Naive thymus-derived CD4-positive, alpha-beta T cell (primary cell): ENCODE measurements around the gene HMG20B. TPM values are rescaled to one million over a fixed set of nuclear protein-coding genes. Genes with fewer than 3 reads are reported as not detected.
A peak's percentile ranks its signal among the peaks of the same experiment; 100 is the strongest.

Experiments
- ATAC-seq: fragments of 150-1000 bp; cut with Tn5 transposase; 2 replicates; pipeline ENCODE4 v1.10.0; 2021; ENCODE audit warnings: mild to moderate bottlenecking, moderate library complexity
- CTCF ChIA-PET: fragments of 350-600 bp; sonication (Branson Sonifier 250); formaldehyde crosslinking; loops from one replicate; lab custom pipeline; 2021; ENCODE audit warnings: antibody characterized with exemption; lab: Charles Lee
- POLR2A ChIA-PET: fragments of 350-600 bp; sonication (Branson Sonifier 250); formaldehyde crosslinking; loops from one replicate; lab custom pipeline; 2021; ENCODE audit warnings: antibody characterized with exemption, inconsistent platforms; lab: Charles Lee
- DNase-seq, 9 donors: peaks; one replicate each; pipeline versions ENCODE4 v3.0.0 to v3.0.0-alpha.2; 2020 to 2022; ENCODE audit warnings: mixed read lengths in 1 of 9
- H3K27ac ChIP-seq: one replicate; pipeline ENCODE4 v1.7.0; 2013; ENCODE audit warnings: mild to moderate bottlenecking, low read depth, low read length, moderate library complexity
- H3K27me3 ChIP-seq, 2 donors: one replicate each; pipeline ENCODE4 v1.7.0; 2013; ENCODE audit warnings: low read length in 2 of 2, mild to moderate bottlenecking in 2 of 2, moderate library complexity in 2 of 2; ENCODE audit not compliant: control insufficient read depth in 2 of 2, insufficient read depth in 2 of 2
- H3K36me3 ChIP-seq, 3 experiments: 1 replicate in 2 of 3; 2 replicates in 1 of 3; pipeline ENCODE4 v1.7.0; 2013; ENCODE audit warnings: low read length in 3 of 3, mild to moderate bottlenecking in 3 of 3, moderate library complexity in 1 of 3; ENCODE audit not compliant: insufficient read depth in 3 of 3, control insufficient read depth in 2 of 3
- H3K4me1 ChIP-seq, 2 donors: one replicate each; pipeline ENCODE4 v1.7.0; 2013; ENCODE audit warnings: low read length in 2 of 2, mild to moderate bottlenecking in 2 of 2, moderate library complexity in 1 of 2; ENCODE audit not compliant: control insufficient read depth in 2 of 2, insufficient read depth in 2 of 2
- H3K4me3 ChIP-seq: 2 replicates; pipeline ENCODE4 v1.7.0; 2013; ENCODE audit warnings: mild to moderate bottlenecking, low read length
- H3K9me3 ChIP-seq, 3 experiments: 1 replicate in 2 of 3; 2 replicates in 1 of 3; pipeline ENCODE4 v1.7.0; 2013; ENCODE audit warnings: low read length in 3 of 3; ENCODE audit not compliant: control insufficient read depth in 2 of 3
- H3K27ac Mint-ChIP-seq, 9 donors: one replicate each; pipeline ENCODE4 v1.8.0; 2020 to 2022; ENCODE audit warnings: mixed read lengths in 9 of 9, mild to moderate bottlenecking in 8 of 9, moderate library complexity in 5 of 9, inconsistent platforms in 2 of 9
- H3K27me3 Mint-ChIP-seq, 5 donors: one replicate each; pipeline ENCODE4 v1.8.0; 2021 to 2022; ENCODE audit warnings: mixed read lengths in 5 of 5, mild to moderate bottlenecking in 1 of 5
- H3K36me3 Mint-ChIP-seq, 5 donors: one replicate each; pipeline ENCODE4 v1.8.0; 2020 to 2022; ENCODE audit warnings: mixed read lengths in 5 of 5, mild to moderate bottlenecking in 3 of 5, inconsistent platforms in 1 of 5
- H3K4me1 Mint-ChIP-seq, 7 donors: one replicate each; pipeline ENCODE4 v1.8.0; 2020 to 2022; ENCODE audit warnings: mixed read lengths in 7 of 7, mild to moderate bottlenecking in 3 of 7, inconsistent platforms in 1 of 7
- H3K4me3 Mint-ChIP-seq, 10 donors: one replicate each; pipeline ENCODE4 v1.8.0; 2020 to 2022; ENCODE audit warnings: mild to moderate bottlenecking in 10 of 10, mixed read lengths in 10 of 10, moderate library complexity in 6 of 10, inconsistent platforms in 2 of 10
- H3K9me3 Mint-ChIP-seq, 11 donors: one replicate each; pipeline ENCODE4 v1.8.0; 2020 to 2022; ENCODE audit warnings: mixed read lengths in 11 of 11, mild to moderate bottlenecking in 4 of 11, inconsistent platforms in 1 of 11, moderate library complexity in 1 of 11
- intact Hi-C, 2 donors: fragments of 100-400 bp; cut with micrococcal nuclease; formaldehyde crosslinking; loops; one replicate each; pipeline ENCODE4 v1.15.1; 2023
- polyA plus RNA-seq, 2 donors: library from polyadenylated mRNA; unstranded; fragments of 300-500 nt; fragmentation: Illumina TruSeq; gene quantifications; one replicate each; pipeline ENCODE4 v1.2.3, GENCODE V29; 2021
- total RNA-seq, 6 experiments: library from RNA in 5 of 6; stranded (reverse) in 5 of 6; gene quantifications; 1 replicate in 5 of 6; 2 replicates in 1 of 6; pipeline ENCODE4 v1.2.3 and lab custom pipeline; 2021 to 2026

Gene HMG20B
- total and polyA plus RNA-seq, 7 experiments from 2014 or later: 37.9 to 65.6 (median 53.0) TPM

DNA sequence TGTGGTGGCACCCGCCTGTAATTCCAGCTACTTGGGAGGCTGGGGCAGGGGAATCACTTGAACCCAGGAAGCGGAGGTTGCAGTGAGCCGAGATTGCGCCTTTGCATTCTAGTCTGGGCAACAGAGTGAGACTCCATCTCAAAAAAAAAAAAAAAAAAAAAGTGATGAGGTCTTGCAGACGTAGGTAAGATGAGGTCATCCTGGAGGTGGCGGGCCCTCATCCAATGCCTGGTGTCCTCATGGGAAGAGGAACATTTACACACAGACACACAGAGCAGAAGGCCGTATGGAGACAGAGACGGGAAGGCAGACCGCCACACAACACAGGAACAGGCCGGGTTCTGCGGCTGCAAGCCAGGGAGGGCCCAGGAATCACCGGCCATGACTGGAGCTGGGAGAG is 49.5 kb downstream of the HMG20B start:
- Histone ChIP-seq H3K9me3 (no peaks in the 10 kb centered on the region), H3K27me3 (no peaks in the 10 kb centered on the region), H3K27ac (no peak overlapping the region), H3K36me3 (peaks cover 0 to 61% (median 0%) of the 10 kb centered on the region in 3 experiments), H3K4me3 (no peak overlapping the region), H3K4me1 (peaks cover 13 to 21% of the 10 kb centered on the region in 2 donors)
- intact Hi-C loops: no loop called here
- DNase-seq: no peak
- H3K9me3 Mint-ChIP-seq: peaks cover 0 to 3% (median 0%) of the 10 kb centered on the region in 11 donors
- H3K27me3 Mint-ChIP-seq: no peaks in the 10 kb centered on the region
- peak overlapping the region in 3 of 10 donors; percentile 22 to 53 (median 39) for H3K4me3 Mint-ChIP-seq
- ChIA-PET CTCF (interaction anchor here (1.0 kb wide), 1 partner anchor 143 kb away, joined by 3 read pairs; no protein-coding TSS in a partner anchor), POLR2A (no interaction called here)
- peaks cover 22 to 52% (median 34%) of the 10 kb centered on the region in 7 donors for H3K4me1 Mint-ChIP-seq
- H3K36me3 Mint-ChIP-seq: peaks cover 0 to 5% (median 0%) of the 10 kb centered on the region in 5 donors
- no peak overlapping the region for H3K27ac Mint-ChIP-seq
- ATAC-seq: no peak

DNA sequence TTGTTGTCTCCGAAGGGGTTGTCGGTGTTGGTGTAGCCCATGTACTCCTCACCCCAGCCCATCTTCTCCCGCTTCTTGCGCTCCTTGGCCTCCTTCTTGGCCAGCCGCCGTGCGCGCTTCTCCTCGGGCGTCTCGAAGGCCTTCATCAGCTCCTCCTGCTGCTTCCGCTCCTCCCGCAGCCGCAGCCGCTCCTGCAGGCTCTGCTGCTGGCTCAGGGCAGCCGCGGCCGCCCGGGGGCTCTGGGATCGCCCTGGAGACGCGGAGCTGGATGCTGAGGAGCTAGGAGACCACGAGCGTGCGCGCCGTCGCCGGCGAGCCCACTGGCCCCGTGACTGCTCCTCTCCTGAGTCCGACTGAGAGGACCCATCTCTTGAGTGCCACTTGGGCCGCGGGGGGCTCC is 51.0 kb downstream of the HMG20B start:
- H3K4me3 ChIP-seq: no peak overlapping the region
- H3K36me3 ChIP-seq: peaks cover 0 to 61% (median 0%) of the 10 kb centered on the region in 3 experiments
- ChIA-PET POLR2A (no interaction called here), CTCF (no interaction called here)
- DNase-seq (no peak), ATAC-seq (no peak)
- Mint-ChIP-seq H3K36me3 (peaks cover 0 to 5% (median 0%) of the 10 kb centered on the region in 5 donors), H3K4me3 (no peak overlapping the region), H3K4me1 (peaks cover 23 to 43% (median 28%) of the 10 kb centered on the region in 7 donors), H3K27ac (no peak overlapping the region), H3K9me3 (peaks cover 0 to 3% (median 0%) of the 10 kb centered on the region in 11 donors), H3K27me3 (no peaks in the 10 kb centered on the region)
- intact Hi-C loops: no loop called here
- no peaks in the 10 kb centered on the region for H3K27me3 ChIP-seq
- H3K9me3 ChIP-seq: no peaks in the 10 kb centered on the region
- no peak overlapping the region for H3K27ac ChIP-seq
- H3K4me1 ChIP-seq: peaks cover 8 to 16% of the 10 kb centered on the region in 2 donors

- ATAC-seq: no peak
Observed at GRCh38 chr19:3625996-3626472, 53.3 kb downstream of the HMG20B start.

DNA sequence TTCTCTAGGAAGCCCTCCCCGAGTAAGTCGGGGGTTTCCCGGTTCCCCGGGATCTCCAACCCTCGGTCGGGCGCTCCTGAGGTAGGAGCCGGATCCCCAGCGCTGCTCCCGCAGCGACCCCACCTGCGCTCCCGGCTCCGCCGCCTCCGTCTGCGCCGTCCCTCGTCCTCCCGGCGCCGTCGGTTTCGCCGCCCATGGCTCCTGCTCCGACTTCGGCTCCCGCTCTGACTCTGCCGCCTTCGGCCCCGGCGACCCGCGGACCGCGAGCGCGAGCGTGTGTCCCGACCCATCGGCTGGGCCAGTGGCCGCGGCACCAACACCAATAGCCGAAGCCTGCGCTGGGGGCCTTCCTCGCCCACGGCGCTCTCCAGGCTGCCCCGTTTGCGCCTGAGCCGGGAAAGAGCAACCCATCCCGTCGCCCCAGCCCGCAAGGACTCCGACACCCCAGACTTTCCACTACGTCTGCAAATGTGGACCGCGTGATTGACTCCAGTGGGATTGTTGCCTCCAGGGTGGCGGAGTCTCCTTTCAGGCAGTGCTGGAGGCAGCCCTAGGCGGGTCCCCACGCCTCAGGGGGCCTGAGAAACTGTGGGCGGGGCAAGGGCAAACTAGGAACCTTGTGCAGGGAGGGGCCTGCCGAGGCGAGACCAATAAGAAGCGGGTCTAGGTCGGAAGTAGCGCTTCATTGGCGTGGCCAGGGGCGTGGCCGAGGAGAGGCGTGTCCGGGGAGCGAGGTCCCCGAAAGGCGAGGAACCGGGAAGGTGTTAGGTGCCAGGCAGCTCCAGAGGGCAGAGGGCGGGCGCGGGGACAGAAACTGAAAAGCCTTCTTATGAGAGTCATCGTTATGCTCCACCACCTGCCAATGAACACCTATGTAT is 54.0 kb downstream of the HMG20B start, which contains the start of gene CACTIN:
CACTIN (minus strand) TSS at position 318 of the 878 bp plus-strand sequence; CDS start at position 290, 28 bp downstream.
- Mint-ChIP-seq H3K4me1 (peaks cover 23 to 43% (median 27%) of the 10 kb centered on the region in 7 donors), H3K27me3 (no peaks in the 10 kb centered on the region), H3K27ac (peak within 1 kb of the TSS; percentile 94 to 100 (median 99)), H3K9me3 (peaks cover 0 to 3% (median 0%) of the 10 kb centered on the region in 11 donors), H3K4me3 (peak within 1 kb of the TSS; percentile 85 to 98 (median 94)), H3K36me3 (peaks cover 0 to 5% (median 0%) of the 10 kb centered on the region in 5 donors)
- DNase-seq (peak; percentile 97 to 100 (median 99)), ATAC-seq (peak; percentile 99)
- intact Hi-C loops: loop anchor here (1.0 to 5.0 kb wide), 18 partner anchors 9 to 1166 kb away; partner anchors contain the start of genes FZR1 (in 2 of the 2), HMG20B (in 2 of the 2), ANKRD24 (in 1 of the 2) and APBA3 (in 1 of the 2)
- Histone ChIP-seq H3K4me1 (peaks cover 8 to 16% of the 10 kb centered on the region in 2 donors), H3K4me3 (peak within 1 kb of the TSS; percentile 73), H3K27ac (peak within 1 kb of the TSS; percentile 81), H3K27me3 (no peaks in the 10 kb centered on the region), H3K9me3 (no peaks in the 10 kb centered on the region), H3K36me3 (peaks cover 0 to 33% (median 0%) of the 10 kb centered on the region in 3 experiments)
- ChIA-PET CTCF (no interaction called here), POLR2A (interaction anchor here (0.6 to 1.5 kb wide), 7 partner anchors 61 to 1011 kb away, joined by 3 to 7 read pairs (median 3); partner anchors contain the start of gene MRPL54)

More at GRCh38 chr19:3625996-3626472, 53.3 kb downstream of the HMG20B start:
- H3K9me3 ChIP-seq: no peaks in the 10 kb centered on the region
- peak overlapping the region; percentile 73 for H3K4me3 ChIP-seq
- ChIA-PET POLR2A (interaction anchor here (1.0 to 1.1 kb wide), 2 partner anchors 62 to 99 kb away, joined by 3 to 5 read pairs; no protein-coding TSS in a partner anchor), CTCF (no interaction called here)
- Mint-ChIP-seq H3K27me3 (no peaks in the 10 kb centered on the region), H3K4me3 (peak overlapping the region; percentile 85 to 98 (median 94)), H3K36me3 (peaks cover 0 to 5% (median 0%) of the 10 kb centered on the region in 5 donors), H3K4me1 (peaks cover 23 to 43% (median 28%) of the 10 kb centered on the region in 7 donors), H3K27ac (peak overlapping the region; percentile 73 to 99 (median 94)), H3K9me3 (peaks cover 0 to 3% (median 0%) of the 10 kb centered on the region in 11 donors)
- DNase-seq: no peak
- intact Hi-C loops: loop anchor here (2.0 to 5.0 kb wide), 9 partner anchors 39 to 1166 kb away; partner anchors contain the start of genes ANKRD24 (in 1 of the 2), DPP9 (in 1 of the 2), EEF2 (in 1 of the 2) and FEM1A (in 1 of the 2)
- H3K27ac ChIP-seq: peak overlapping the region; percentile 81
- H3K36me3 ChIP-seq: peaks cover 0 to 38% (median 0%) of the 10 kb centered on the region in 3 experiments
- no peaks in the 10 kb centered on the region for H3K27me3 ChIP-seq
- H3K4me1 ChIP-seq: peaks cover 8 to 16% of the 10 kb centered on the region in 2 donors

- H3K4me3 ChIP-seq: peak overlapping the region; percentile 73
- peaks cover 0 to 33% (median 0%) of the 10 kb centered on the region in 3 experiments for H3K36me3 ChIP-seq
- no peak for DNase-seq
- H3K27me3 ChIP-seq: no peaks in the 10 kb centered on the region
- ChIA-PET CTCF (no interaction called here), POLR2A (interaction anchor here (0.6 to 1.5 kb wide), 7 partner anchors 61 to 1011 kb away, joined by 3 to 7 read pairs (median 3); partner anchors contain the start of gene MRPL54)
- peaks cover 23 to 40% (median 26%) of the 10 kb centered on the region in 7 donors for H3K4me1 Mint-ChIP-seq
- H3K9me3 ChIP-seq: no peaks in the 10 kb centered on the region
- intact Hi-C loops: loop anchor here (1.0 to 5.0 kb wide), 18 partner anchors 10 to 1165 kb away; partner anchors contain the start of genes FZR1 (in 2 of the 2), HMG20B (in 2 of the 2), ANKRD24 (in 1 of the 2) and APBA3 (in 1 of the 2)
- no peaks in the 10 kb centered on the region for H3K27me3 Mint-ChIP-seq
- no peak overlapping the region for H3K27ac ChIP-seq
- H3K36me3 Mint-ChIP-seq: peaks cover 0 to 5% (median 0%) of the 10 kb centered on the region in 5 donors
- ATAC-seq: no peak
- H3K4me3 Mint-ChIP-seq: peak overlapping the region in 9 of 10 donors; percentile 85 to 98 (median 93)
- peak overlapping the region; percentile 94 to 100 (median 99) for H3K27ac Mint-ChIP-seq
- H3K4me1 ChIP-seq: peaks cover 8 to 16% of the 10 kb centered on the region in 2 donors
- H3K9me3 Mint-ChIP-seq: peaks cover 0 to 3% (median 0%) of the 10 kb centered on the region in 11 donors
Observed at GRCh38 chr19:3627351-3627723, 54.6 kb downstream of the HMG20B start.
